HG02610 (cell line): ENCODE results near the gene ZNF644.

Source experiments
- ATAC-seq: cut with Tn5 transposase; IDR thresholded peaks from one replicate; pipeline ENCODE4 v1.9.1; 2021; ENCODE audit warnings: mild to moderate bottlenecking, moderate library complexity; ENCODE audit not compliant: unreplicated experiment

ZNF644 gene

DNA sequence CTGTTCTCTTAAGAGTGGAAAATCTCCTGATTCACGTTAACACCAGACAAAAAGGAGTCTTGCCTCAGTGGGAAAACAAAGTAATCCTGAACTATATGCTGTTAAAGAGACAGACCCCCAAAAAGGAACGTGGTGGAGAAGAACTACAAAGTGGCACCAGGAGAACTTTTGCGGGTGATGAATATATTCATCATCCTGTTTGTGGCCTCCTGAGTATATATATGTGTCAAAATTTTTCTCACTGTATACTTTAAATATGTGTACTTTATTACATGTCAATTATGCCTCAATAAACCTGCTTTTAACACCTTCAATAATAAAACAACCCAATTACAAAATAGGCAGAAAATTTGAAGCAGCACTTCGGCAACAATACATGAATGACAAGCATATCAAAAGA, 31.1 kb downstream of the ZNF644 start:
- no peak for ATAC-seq

DNA sequence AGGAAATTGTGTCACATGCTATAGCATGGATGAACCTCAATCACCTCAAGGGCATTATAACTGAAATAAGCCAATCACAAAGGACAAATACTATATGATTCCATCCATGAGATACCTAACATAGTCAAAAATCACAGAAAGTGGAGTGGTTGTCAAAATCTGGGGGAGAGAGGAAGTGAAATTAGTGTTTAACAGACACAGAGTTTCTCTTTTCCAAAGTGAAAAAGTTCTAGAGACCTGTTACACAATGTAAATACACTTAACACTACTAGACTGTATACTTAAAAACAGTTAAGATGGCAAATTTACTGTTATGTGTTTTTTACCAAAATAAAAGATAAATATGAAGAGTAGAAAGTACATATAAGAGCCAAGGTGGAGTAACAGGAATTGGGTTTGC, 31.8 kb downstream of the ZNF644 start:
- no peak for ATAC-seq

DNA sequence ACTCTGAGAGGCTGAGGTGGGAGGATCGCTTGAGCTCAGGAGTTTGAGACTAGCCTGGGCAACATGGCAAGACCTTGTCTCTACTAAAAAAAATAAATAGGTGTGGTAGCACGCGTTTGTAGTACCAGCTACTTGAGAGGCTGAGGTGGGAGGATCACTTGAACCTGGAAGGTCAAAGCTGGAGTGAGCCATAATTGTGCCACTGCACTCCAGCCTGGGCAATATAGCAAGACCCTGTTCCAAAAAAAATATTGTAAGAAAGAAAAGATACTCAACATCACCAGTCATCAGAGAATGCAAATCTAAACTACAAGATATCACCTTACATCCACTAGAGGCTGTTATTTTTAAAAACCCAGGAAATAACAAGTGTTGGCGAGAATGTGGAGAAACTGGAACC, 32.5 kb downstream of the ZNF644 start:
- no peak for ATAC-seq

DNA sequence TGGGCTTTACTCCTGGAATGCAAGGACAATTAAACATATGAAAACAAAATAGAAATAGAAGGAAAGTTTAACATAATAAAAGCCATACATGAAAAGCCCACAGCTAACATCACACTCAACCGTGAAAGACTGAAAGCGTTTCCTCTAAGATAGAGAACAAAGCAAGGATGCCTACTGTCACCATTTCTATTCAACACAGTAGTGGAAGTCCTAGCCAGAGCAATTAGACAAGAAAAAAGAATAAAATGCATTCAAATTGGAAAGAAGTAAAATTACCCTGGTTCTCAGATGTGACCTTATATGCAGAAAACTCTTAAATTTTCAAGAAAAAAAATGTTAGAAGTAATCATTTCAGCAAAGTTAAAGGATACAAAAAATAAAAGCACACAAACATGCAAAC, 34.0 kb downstream of the ZNF644 start:
- ATAC-seq, result no peak

DNA sequence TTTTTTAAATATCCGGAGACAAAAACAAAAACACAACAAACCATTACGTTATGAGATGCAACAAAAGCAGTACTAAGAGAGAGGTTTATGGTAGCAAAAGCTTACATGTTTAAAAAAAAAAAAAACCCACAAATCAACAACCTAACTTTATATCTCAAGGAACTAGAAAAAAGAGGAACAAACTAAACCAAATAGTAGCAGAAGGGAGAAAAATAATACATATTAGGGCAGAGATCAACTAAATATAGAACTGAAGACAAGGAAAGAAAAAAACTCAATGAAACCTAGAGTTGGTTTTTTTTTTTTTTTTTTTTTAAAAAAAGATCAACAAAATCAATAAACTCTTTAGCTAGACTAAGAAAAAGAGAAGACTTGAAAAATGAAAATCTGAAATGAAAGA, 34.9 kb downstream of the ZNF644 start:
- ATAC-seq, result no peak

DNA sequence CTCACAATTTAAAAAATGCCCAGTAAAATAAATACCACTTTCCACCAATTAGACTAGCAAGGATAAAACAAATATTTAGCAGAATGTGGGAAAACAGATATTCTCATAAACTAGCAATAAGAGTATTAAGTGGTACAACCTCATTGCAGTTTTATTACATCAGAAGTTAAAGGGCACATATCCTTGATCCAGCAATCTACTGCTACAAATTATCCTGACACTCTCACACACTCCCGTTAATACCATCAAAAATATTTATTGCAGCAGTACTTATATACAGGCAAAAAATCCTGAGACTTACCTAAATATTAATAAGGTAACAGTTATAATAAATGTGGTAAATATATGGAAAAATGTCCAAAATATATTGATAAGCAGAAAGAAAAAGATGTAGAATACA, 44.3 kb downstream of the ZNF644 start:
- ATAC-seq, result no peak

DNA sequence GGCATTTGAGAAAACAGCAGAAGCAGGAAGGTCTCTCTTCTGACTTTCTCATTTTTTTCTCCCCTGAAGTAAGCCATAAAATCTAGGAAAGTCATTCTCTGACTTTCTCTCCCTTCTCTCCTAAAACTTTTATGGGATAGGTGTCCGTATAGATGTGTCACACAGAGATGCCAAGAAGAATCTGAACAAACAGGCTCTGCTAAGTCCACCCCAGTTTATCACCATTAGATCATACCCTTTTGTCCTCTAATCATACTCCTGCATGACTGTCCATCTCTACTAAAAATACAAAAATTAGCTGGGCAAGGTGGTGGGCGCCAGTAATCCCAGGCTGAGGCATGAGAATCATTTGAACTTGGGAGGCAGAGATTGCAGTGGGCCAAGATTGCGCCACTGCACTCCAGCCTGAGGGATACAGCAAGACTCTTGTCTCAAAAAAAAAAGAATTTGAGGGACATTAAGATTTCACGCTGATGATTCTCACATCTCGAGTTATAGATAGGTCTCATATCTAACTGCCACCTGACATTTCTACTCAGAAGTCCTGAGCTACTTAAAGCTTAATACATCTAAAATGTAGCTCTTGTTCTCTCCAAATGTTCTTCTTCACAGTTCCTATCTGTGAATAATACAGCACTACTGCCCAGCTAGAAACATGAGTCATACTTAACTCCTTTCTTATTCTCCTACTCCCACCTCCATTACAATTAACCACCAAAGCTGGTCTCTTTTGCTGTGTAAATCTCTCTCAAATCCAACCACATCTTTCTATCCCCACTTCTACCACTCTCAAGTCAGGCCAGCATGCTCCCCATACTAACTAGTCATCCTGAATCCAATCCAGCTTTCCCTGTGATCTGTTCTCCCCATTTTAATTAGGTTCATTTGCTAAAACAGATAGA, 47.7 kb downstream of the ZNF644 start:
- no peak for ATAC-seq

DNA sequence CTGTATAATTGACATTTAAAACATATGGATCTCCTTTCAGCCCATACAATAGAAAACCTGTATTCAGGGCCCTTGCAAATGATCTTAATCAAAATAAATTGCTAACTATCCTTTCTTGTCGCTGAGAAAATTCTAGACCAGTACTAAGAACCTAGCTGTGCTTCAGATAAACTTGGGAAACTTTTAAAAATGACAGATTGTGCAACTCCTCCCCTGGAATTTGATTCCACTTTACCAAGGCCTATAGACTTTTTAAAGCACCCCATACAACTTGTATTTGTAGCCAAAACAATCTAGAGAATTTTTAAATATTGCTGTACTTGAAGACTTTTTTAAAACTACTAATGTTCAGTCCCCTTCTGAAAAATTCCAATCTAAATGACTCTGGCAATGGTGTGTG, 51.6 kb downstream of the ZNF644 start:
- ATAC-seq, result no peak

DNA sequence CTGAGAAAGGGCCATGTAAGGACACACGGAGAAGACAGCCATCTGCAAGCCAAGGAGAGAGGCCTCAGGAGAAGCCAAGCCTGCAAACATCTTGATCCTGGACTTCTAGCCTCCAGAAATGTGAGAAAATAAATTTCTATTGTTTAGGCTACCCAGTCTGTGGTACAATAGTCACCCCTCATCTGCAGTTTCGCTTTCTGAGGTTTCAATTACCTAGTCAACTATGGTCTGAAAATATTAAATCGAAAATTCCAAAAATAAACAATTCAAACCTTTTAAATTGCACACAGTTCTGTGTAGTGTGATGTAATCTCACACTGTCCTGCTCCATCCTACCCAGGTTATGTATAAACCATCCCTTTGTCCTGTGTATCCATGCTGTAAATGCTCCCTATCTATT, 52.6 kb downstream of the ZNF644 start:
- ATAC-seq, result no peak

DNA sequence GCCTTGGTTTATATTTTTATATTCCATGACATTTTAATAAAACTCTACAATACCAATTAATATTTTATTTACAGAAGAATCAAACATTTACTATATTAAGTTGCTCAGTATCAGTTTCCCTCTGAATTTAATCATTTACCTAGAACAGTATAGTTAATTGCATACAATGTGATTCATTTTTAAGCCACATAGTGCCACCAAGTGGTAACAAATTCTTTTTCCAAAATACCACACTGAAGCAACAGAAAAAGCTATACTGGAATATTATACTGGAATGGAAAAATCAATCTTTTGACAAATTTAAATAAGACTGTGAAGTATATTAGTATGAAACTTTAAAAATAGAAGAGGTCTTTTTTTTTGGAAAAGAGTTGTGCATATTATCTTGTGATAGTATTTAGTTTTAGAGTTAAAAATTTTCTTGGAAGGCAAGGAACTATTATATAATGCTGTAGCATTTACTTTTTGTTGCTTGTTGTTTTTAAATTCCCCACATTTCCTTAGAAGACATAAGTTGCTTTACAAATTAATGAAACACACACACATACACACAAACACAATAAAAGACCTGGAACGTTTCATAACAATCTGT, 57.3 kb downstream of the ZNF644 start:
- ATAC-seq, result no peak

DNA sequence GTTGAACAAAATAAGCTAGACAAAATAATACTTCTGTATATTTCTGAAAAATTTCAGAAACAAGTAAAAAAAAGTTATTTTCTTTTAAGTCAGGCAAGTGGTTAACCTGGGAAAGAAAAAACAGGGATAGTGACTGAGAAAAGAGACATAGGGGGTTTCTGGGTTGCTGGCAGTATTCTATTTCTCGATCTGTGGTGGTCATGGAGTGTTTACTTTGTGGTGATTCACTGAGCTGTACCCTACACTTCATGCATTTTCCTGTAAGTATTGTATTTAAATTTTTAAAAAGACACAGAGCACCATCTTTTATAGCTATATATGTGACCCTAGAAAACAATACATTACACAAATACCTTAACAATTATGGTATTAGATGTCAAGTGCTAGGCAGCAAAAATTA, 58.2 kb downstream of the ZNF644 start:
- no peak for ATAC-seq

DNA sequence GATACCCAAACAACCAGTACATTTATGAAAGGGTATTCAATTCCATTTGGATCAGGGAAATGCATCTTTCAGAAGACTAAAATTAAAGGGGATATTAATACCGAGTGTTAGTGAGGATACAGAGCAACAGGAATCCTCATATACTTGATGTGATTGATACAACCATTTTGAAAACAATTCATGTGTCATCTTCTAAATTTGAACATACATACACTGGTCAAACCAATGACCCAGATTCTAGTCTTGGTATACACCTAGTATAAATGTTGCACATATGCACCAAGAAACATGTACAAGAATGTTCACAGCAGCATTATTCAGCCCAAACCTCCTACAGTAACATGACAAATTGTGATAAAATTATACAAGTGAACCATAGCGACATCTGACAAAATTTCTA, 58.6 kb downstream of the ZNF644 start:
- ATAC-seq, result no peak

DNA sequence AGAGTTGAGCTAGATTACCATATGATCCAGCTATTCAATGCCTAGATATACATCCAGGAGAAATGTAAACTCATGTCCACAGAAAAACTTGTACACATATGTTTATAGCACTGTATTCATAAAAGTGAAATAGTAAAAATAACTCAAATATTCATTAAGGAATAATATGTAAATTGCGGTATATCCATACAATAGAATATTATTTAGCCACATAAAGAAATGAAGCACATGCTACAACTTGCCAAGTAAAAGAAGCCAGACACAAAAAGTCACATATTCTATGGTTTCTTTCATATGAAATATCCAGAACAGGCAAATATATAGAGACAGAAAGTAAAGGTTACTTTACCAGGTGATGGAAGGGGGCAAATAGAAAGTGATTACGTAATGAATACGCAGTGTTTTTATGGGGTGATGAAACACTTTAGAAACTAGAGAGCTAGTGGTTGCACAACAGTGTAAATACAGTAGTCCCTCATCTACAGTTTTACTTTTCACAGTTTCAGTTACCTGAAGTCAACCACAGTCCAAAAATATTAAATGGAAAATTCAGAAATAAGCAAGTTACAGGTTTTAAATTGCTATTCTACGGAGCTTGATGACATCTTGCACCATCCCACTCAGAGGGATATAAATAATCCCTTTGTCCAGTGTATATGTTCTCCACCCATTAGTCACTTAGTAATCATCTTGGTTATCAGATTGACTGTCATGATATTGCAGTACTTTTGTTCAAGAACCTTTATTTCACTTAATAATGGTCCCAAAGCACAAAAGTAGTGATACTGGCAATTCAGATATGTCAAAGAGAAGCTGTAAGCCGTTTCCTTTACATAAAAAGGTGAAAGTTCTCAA, 62.3 kb downstream of the ZNF644 start:
- peak; percentile 64 for ATAC-seq

DNA sequence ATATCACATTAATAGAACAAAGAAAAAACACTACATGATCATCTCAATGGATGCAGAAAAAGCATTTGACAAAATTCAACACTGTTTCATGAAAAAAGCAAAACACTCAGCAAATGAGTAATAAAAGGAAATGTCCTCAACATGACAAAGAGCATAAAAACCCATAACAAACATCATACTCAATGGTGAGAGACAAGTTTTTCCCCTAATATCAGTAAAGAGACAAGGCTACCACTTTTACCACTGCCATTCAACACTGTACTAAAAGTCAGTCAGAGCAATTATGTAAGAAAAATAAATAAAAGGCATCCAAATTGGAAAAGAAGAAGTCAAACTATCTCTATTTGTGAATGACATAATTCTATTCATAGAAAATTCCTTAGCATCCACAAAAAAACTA, 64.3 kb downstream of the ZNF644 start:
- ATAC-seq, result no peak

DNA sequence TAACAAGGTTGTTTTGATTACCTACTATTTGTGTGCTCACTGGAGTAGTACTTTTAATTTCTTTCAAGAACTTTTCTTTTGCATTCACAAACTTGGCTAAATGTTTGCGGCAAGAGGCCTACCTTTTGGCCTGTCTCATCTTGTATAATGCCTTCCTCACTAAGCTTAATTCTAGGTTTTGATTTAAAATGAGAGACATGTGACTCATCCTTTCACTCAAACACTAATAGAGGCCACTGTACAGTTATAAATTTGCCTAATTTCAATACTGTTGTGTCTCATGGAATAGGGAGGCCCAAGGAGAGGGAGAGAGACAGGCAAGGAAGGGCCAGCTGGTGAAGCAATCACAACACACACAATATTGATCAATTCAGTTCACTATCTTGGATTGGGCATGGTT, 66.1 kb downstream of the ZNF644 start:
- no peak for ATAC-seq

DNA sequence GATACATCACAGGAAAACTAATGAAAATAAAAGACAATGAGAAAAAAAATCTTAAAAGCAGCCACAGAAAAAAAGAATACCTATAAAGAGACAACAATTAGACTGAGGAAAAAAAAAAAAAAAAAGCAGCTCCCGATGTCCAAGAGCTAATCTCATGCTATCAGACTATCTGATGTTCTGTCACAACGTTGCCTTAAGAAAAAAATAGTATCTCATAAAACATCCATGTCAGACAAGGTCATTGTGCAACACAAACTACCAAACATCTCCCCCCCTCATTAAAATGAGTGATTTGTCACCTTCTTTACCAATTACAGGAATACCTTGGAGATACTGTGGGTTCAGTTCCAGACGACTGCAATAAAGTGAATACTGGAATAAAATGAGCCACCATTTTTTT, 68.9 kb downstream of the ZNF644 start:
- ATAC-seq, result no peak

DNA sequence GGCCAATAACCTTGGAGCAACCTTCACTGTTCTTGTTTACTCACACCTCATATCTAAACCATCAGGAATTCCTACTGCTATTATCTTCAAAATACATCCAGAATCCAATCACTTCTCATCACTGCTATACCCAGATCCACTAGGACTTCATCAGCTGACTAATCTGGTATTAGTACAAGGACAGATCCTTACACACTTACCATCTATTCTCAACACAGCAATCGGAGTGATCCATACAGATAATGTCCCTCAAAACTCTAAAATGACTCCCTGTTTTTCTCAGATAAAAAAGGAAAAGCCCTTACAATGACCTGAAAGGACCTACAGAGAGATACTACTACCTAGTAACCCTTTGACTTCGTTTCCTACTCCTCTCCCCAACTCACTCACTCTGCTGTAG, 70.8 kb downstream of the ZNF644 start:
- ATAC-seq, result no peak

DNA sequence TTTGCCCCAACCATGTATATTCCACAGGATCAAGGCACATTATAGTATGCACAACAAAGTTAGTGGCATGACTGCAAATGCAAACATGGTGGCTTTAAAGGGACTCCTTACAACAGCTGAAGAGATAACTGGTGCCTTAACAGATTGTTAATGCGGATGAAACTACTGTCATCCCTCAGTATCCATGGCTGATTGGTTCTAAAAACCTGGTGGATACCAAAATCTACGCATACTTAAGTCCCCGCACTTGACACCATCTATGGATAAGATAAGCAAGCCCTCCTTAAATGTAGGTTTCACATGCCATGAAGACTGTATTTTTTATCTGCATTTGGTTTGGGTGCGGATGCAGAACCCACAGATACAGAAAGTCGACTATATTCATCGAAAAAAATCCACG, 73.5 kb downstream of the ZNF644 start:
- ATAC-seq, result no peak

DNA sequence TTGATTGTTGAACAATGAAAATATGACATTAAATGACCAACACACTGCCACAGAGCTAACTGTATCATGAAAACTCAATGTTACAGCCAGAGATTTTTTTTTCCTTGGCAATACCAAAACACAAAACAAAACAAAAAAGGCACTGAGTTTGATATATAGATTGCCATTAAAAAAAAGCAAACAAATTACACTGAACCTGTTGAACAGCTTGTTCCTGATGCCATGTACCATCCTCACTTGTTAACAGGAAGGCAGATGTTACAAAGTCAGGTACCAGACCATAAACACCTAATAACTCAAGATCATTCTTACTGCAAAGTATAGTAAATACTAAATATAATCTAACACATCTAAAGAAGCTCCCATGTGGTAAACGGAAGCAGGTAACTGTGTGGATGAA, 75.2 kb downstream of the ZNF644 start:
- no peak for ATAC-seq

DNA sequence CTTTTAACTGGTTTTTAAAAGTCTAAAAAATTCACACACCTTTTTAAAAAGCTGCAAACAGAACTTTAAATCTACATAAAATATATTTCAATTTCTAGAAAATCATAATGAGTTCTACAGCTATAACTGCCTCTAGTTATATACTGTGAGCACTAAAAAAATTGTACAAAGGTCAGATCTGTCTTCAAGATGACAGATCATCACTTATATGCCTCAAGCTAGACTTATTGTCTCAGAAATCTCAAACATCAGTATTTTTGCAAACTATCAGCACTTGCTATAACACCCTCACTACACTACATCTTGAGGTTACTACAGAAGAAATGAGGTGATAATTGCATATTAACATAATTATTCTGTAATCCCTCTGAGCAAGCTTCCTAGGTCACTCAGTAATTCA, 76.5 kb downstream of the ZNF644 start:
- ATAC-seq, result no peak

DNA sequence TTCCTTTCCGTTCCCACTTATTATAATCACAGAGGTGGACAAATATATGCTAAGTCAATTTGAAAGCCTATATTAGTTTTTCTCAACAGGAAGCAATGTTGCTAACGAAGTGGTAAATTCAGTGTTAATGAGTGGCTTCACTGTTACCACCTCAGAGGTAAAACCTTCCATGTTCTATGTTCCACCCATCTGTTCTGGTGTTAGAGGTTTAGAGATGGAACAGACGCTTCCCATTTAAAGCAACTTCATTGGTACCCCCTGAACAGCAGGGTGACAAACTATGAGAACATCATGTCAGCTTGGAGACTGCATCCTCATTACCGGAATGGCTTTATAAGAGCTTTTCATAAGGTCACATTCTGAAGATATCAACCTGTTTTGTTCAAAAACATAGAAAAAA, 77.9 kb downstream of the ZNF644 start:
- no peak for ATAC-seq

DNA sequence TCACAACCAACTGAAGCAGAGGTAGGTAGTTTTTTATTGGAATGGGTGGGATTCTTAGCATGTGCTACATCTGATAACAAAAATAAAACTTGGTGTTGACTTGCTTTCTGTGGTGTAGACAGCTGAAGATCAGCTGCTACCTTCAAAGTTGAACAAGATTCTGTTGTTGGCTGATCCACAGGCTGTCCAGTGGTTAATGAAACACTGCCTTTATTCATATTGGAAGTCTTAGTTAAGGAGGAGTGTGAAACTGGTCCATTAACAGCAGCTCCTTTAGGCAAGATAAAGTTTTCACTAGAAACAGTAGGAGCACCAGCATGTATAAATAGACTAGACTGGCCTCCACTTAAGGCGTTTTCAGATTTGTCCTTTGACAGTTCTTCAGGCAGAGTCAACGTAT, 81.1 kb downstream of the ZNF644 start:
- ATAC-seq, result no peak
